Fibroblast of skin of scalp (primary cell): Measurements from ENCODE around the gene MYLK.

Experiments
- DNase-seq: peaks from one replicate; pipeline ENCODE4 v3.0.0-alpha.2; 2013

The MYLK gene

DNA sequence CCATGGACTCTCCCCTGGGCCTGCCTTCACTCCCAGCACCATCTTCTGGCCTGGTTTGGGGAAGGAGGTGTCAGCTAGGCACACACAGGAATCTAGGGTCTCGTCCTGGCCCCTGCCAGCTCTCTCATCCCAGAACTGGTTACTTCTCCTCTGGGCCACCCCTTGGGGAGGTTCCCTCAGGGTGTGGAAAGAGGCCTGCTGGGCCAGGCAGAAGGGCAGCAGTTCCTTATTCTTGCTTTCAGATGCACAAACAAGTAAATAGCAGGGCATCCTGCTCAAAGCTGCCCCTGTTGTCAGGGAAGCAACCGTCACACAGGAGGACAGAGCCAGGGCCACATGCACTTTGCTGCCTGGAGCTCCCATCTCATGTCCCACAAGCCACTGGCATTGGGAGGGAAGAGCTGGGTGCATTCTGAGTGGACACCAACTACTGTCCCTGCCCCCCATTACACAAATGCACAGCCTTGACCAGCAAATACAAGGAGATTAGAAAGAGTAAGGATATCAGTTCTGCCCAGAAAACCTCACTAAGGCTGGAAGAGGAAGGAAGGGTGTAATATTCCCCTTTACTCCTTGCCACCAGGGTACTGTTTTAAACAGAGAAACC is 190.4 kb downstream of the MYLK start:
- DNase-seq, result no peak

DNA sequence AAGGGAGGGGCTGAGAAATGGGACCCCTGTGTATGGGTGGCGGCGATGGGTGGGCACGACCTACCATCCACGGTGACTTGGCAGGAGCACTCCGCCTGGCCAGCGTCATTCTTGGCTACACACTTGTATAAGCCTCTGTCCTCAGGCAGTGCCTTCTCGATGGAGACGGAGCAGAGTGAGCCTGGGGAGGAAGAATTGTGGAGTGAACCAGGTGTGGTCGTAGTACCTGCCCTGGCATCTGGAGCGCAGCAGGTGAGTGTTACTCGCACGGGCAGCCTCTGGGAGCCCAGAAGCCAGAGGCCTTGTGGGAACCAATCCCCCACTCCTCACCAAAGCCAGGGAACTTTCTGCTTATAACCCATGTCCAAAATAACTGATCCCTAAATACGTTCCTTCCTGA is 191.5 kb downstream of the MYLK start:
- DNase-seq, result no peak

DNA sequence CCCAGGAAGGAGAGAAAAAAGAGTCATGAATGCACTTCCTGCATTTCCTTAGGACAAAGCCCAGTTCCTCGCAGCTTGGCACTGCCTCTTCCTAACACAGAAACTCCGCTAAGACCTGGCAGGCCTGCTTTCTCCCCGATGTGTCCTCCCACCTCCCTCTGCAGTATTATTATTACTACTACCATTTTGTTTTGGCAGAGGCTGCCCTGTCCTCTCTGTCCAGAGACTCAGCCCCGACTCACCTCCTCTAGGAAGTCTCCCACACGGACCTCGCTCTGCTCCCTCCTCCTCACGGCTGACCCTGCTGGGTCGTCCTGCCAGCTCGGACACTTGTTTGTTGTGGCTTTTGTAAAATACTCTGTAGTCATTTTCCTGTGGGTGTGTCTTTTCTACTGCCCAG is 192.1 kb downstream of the MYLK start:
- DNase-seq, result no peak

DNA sequence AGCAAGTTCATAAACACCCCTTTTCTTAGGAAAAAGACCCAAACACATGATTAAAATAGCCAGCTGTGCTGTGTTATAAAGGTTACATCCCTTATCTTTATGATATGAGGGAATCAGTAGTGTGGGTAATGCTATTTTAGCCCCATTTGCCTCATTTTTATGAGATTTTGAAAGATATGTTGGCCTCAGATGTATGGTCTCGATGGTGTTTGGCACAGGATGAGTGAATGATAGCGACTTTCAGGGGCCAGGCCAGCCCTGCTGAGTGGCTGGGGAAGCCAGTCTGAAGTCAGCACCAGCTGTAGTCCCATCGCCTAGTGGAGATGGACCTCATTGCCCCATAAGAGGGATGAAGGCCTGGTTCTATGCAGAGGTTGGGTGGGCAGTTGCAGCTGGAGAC is 194.3 kb downstream of the MYLK start:
- no peak for DNase-seq

DNA sequence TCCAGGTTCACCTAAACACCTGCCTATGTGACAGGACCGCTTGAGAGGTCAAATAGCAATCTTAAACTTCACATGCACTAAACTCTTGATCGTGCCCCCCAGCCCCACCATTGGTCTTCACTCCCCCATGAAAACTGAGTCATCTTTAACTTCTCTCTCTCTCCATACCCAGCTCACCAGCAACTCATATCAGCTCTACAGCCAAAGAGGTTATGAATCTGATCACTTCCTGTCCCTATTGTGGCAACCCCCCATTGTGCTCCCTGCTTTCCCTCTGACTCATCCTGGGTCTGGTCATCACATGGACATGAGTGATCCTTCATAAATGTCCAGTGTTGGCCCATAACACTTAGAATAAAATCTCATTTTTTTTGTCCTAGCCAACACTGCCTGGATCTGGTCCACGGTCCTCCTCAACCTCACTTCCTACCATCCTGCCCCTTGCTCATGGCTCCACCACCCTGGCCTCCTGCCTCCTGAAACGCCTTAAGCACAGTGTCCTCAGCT is 195.8 kb downstream of the MYLK start:
- DNase-seq, result peak; percentile 94

DNA sequence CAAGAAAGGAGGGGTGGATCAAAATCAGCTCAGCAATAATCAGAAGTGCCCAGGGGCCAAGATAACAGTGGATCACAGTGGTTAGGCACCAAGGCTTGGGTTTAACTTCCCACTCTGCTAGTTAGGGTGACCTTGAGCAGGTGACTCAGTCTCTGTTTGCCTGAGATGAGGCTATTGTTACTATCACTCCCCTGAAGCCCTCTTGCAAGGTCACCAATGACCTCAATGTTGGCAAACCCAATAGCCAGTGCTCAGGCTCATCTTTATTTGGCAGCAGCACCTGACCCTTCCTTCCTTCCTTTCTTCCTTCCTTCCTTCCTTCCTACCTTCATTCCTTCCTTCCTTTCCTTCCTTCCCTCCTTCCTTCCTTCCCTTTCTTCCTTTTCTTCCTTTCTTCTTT is 196.8 kb downstream of the MYLK start:
- no peak for DNase-seq

DNA sequence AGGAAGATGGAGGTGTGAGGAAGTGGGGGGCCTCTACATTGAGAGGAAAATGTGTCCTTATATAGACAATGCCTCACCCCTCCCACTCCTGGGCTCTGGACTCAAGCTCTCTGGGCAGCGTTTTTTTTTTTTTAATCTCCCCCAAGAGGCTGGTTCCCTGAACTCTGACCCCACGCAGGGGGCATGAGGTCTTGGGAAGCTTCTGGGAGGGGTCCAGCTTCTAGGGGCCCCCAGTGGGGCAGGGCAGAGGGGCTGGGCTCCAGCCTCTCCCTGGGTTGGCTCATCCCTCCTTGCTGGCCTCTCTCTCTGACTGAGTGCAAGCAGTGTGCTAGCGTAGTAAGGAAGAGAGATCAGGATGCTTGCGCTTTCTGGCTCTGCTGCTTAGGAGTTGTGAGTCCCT is 197.9 kb downstream of the MYLK start:
- peak; percentile 65 for DNase-seq

DNA sequence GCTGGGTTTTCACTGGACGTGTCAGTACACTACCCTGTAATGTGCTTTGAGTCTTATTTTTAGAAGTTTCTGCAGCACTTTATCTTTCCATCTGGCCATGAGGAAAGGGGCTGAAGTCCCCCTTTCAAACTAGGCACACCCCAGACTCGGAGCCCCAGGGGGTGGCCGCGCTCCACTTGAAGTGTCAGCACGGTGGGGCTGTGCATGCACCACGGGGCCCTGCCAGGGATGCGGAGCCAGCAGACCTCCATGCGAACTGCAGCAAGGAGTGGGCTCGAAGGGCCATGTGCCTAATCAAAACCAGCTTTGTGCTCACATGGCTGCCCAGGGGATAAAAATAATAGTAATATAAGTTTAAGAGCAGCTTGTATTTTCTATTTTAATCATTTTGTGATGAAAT is 198.4 kb downstream of the MYLK start:
- DNase-seq, result peak; percentile 47

DNA sequence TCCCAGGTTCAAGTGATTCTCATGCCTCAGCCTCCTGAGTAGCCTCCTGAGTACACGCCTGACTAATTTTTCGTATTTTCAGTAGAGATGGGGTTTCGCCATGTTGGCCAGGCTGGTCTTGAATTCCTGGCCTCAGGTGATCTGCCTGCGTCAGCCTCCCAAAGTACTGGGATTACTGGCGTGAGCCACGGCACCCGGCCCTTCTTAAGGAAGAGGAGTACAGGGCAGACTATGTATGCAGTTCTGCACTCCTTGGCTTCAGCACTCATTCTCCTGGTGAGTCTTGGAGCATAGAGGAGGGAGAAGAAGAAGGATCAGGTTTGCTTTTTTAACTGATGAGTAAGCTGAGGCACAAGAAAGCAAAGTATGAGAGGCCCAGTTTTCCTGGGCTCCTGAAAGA is 199.5 kb downstream of the MYLK start:
- no peak for DNase-seq

DNA sequence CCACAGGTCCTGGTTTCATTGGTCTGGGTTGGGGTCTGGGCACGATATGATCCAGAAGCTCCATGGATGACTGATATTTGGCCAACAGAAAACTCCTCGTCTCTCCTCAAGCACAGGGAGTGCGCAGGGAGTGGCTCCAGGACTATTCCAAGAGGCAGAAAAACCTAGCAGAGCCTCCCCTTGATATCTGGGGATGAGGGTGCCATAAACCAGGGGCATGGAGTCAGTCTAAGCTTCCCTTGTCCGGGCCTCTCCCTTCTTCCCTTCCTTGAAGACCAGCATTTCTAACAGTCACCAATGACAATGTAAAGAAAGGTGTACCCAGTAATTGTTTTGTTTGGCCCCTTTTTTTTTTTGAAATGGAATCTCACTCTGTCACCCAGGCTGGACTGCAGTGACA is 199.9 kb downstream of the MYLK start:
- DNase-seq, result no peak

DNA sequence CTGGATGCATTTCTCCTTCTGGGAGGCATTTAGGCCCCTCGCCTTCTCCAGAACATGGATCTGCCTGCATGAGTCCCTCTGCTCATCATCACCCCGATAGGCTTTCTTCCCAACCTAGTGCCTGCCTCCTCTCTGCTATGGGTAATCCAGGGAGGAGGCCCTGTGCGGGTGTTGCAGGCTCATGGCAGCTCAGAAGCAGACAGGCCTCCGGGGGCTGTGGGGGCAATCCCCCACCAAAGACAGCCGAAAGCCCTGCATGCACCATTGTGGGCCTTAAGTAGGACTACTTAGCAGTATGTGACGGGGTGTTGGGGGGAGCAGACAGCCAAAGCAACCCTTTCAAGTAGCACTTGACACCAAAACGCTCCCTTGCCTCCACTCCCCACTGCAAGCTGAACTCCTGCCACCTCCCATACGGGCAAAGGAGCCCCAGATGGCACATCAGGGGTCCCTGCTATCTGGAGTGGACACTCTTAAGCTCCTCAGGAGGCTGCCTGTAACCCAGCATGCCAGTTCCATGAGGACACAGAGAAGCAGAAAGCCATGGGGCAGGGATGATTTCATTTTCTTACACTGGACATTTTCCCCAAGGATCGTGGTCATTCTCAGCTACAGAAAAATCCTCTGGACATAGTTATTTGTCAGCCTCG is 200.5 kb downstream of the MYLK start:
- peak; percentile 28 for DNase-seq

DNA sequence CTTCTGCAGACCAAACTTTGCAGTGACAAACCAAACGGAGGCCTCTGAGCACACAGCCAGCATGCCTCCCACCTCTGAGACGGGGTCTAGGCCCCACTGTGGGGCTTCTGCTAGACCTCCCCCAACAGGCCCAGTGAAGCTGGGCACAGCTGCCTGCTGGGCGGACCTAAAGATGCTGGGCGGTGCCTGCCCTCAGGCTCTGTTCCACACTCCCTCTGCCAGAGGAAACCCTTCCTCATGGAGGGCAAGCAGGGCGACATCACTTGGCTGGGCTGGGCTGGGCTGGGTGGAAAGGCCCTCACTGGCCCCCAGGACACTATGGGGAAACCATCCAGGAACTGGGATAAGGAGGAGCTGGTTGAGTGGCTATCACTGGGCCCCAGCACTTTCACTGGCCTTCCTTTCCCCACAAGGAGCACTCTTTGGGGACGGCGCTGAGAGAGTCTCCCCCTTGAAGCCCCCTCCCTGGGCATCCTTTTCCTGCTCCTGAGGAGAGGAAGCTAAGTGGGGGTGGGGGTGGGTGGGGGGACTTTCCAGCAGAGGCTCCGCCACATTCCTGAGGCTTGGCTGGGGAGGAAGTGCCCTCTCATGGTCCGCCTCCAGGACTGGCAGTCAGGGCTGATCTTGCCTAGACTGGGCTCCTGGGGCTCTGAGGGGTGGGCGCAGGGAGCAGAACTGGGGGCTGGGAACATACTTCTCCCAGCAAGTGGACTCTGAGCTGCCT is 201.2 kb downstream of the MYLK start:
- no peak for DNase-seq

DNA sequence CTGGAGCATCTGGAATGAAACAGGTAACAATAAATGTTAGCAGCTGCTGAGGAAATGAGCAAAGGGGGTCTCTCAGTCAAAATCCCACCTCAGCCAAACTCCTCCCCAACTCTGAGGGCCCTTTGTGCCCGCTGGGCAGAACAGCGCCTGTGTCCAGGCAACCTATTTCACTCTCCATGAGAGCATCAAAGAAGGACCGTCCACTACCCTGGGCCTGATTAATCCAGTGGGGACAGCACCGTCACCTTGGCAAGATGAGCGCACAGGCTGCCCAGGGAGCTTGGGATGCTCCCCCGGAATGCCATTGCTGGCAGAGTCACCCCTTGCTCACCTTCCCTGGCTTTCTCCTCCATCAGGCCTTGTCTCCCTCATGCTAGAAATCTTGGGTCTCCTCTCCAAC is 201.8 kb downstream of the MYLK start:
- no peak for DNase-seq

DNA sequence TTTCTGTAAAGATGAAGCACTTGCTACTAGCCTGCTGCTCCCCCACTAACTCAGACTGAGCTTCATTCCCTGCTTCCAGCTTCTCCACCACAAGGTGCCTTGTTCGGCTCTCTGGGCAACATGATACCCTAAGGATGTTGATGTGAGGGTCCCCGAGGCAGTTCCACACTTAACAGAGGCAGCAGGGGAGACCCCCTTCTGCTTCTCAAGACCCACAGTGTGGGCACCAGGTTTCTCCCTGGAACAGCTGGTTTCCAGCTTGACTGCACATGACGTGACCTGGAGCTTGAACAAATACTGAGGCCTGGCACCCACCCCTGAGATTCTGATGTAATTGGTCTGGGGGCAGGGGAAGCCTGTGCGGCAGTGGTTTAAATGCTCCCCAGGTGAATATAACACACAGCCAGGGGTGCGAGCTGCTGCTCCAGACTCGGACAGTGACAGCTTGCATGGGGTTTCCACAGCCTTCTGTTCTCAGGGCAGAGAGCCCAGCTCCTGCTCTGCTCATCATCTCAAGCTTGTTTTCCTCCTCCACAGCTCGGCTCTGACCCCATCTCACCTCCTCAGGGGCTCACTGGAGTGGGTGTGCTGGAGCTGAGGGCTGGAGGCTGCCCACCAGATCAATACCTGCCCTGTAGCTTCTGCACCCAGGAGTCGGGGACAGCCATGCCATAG is 204.3 kb downstream of the MYLK start:
- DNase-seq, result no peak

DNA sequence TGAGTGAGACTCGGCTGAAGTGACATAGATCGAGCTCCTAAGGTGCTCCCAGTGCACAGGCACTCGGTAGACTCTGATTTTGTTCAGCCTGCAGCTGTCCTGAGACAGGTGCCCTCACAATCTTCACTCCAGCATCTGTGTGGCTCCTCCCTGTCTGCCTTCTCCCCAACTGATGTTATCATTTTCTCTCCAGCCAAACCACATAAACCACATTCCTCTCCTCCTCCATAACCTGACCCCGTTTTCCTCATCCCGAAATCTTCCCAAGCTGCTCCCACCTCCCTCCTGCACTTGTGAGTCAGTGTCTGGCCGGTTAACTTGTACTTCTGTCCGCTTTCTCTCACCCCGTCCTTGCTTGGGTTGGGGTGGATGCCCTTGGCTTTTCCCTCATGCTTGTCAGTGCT is 206.0 kb downstream of the MYLK start:
- peak; percentile 91 for DNase-seq

DNA sequence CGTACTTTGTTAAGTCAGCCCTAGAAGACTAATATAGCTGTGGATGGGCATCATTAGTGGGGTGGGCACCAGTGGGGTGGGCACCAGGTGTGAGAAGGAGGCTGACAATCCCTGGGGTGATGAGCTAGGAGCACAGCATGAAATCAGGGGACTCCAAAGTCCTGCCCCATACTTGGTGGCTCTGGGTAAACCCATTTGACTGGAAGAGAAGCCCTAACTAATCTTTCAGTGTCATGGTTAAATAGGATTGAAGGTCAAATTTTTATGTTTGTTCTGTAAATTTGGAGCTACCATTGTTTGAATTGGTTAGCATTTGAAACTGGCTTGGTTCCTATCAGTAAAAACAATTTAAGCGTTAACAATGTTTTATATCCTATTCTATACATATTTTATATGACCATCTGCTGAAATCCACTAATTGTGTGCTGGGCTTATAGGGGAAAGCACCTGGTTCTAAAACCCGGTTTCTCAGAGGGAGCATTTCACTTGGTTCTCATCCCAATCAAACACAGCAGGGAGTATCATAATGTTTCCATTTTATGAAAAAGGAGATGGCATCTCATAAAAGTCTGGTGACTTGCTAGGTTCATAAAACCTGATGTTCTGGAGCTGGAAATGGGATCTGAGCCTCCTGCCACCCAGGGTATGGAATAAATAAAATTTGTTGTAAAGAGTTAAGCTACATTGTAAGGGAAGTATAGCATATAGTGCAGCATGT is 211.5 kb downstream of the MYLK start:
- DNase-seq, result no peak

DNA sequence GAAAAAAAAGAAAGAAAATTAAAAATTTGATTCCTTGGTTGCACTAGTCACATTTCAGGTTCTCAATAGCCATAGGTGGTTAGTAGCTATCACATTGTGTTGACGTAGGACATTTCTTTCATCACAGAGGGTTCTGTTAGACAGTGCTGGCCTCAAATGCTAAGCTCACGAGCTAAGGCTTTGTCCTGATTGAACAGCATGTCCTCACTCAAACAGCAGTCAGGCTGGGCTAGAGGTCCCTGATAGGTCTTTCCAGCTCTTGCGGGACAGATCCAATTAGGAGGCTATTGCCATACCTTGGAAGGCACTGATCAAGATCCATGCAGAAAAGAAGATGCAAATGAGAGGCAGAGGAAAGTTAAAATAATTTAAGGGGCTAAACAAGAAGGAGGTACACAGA is 213.4 kb downstream of the MYLK start:
- DNase-seq, result no peak

DNA sequence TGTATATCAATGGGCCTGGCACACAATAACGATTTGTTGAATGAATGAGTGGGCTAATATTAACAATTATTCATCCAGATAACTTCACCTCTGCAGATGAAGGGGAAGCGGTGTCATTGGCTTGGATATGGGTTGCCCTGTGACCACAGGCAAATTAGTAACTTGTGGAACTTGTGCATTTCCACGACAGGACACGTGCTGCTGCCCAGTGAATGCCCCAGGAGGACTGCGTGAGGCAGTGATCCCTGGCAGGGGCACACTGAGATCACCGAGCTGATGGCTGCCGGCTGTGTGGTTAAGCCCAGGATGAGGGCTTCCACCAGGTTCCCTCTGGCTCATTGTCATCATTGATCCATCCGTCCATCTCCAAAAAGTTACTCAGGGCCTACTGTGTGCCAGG is 215.2 kb downstream of the MYLK start:
- DNase-seq, result no peak

DNA sequence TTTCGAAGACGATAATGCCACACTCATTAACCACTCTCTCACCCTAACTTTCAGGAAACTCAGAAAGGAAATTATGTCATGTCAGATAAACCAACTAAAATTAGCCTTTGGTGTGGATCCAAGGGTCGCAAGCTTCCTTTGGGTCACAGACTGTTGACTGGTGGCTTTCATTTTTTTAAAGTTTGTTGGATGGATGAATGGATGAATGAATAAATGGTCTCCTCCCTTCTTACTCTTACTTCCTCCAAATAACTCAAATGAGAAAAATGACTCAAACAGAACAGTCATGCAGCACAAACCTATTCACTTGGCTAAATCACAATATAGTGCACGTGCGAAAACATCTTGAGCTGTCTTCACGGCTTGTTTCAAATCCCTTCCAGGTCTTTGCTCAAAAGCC is 216.3 kb downstream of the MYLK start:
- no peak for DNase-seq

DNA sequence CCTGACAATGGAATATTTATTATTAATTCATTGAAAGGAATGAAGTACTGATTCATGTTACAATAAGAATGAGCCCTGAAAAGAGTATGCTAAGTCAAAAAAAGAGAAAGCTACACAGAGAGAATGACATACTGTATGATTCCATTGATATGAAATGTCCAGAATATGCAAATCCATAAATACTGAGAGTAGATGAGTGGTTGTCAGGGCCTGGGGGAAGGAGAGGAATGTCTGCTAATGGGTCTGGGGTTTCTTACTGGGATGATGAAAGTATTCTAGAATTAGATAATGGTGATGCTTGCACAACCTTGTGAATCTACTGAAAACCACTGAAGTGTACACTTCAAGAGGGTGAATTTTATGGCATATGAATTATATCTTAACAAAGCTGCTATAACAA is 219.4 kb downstream of the MYLK start:
- DNase-seq, result peak; percentile 75

DNA sequence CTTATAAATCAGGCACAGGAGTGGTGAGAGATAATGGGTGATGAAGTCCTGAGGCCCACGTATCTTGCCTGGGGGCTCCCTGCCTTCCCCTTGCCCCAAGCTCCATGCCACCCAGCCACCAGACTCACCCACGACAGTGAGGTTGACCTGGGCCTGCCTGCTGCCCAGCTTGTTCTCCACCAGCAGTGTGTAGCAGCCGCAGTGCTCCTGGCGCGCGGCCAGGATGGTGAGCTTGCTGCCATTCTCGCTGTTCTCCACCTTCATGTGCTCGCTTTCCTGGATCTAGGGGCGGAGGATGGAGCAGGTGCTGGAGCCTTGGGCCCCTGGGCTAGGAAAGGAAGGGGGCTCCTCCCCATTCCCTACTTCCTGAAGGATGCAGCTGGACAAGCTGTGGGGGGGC is 220.2 kb downstream of the MYLK start:
- DNase-seq, result no peak

DNA sequence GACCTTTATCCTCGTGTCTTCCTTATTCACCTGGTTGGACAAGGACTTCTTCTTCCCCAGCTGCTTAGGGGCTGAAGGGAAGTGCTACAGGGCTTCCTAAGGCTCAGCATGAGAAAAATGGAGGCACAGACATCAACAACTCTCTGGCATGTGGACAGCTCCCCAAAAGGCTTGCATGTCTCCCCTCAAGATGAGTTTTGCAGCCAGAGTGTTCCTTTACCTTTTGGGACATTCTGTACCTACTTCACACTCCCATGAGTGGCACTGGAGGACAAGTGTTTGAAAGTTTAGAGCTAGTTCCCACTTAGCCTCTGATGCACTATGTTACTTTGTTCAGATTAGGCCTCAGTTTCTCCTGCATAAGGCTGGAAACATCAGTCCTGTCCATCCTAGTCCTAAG is 222.2 kb downstream of the MYLK start:
- DNase-seq, result no peak

DNA sequence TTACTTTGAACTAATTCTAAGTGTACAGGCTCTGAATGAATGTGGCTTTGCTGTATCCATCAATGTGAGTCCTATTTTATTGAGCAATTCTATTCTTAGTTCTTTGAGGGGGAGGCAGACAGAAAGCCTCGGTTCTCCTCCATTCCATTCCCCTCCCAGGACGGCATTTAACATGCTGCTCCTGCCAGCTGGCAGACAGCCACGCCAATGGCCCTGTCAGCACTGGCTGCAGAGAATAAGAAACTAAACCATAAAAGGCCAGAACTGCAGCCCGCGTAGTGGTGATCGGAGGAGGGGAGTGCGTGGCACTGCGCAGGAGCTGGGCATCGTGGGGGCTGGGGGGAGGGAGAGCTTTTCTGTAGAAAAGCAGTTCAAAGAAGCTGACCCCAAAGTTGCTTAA is 223.2 kb downstream of the MYLK start:
- peak; percentile 100 for DNase-seq
